GM19240 (cell line): ENCODE results near the gene PAK6.

Experiments used
- DNase-seq: peaks from one replicate; pipeline ENCODE4 v3.0.0; 2011; ENCODE audit warnings: low spot score; ENCODE audit not compliant: insufficient read length

Gene PAK6

DNA sequence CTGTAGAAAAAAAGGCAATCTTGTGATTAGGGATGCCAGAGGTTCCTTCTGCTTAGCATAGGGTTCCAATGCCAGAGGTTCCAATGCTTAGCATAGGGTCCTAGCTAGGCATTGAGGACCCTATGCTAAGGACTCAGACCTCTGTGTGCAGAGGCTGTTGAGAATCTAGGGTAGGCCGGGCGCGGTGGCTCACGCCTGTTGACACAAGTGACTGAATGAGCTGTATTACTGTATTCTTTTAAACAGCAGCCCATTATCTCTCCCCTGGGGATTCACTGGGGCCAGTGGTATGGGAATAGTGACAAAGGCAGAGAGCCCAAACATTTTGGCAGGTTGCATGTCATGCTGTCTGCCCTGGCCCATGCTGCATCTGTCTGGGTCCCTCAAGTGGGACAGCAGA is 16.2 kb downstream of the PAK6 start:
- DNase-seq, result no peak

DNA sequence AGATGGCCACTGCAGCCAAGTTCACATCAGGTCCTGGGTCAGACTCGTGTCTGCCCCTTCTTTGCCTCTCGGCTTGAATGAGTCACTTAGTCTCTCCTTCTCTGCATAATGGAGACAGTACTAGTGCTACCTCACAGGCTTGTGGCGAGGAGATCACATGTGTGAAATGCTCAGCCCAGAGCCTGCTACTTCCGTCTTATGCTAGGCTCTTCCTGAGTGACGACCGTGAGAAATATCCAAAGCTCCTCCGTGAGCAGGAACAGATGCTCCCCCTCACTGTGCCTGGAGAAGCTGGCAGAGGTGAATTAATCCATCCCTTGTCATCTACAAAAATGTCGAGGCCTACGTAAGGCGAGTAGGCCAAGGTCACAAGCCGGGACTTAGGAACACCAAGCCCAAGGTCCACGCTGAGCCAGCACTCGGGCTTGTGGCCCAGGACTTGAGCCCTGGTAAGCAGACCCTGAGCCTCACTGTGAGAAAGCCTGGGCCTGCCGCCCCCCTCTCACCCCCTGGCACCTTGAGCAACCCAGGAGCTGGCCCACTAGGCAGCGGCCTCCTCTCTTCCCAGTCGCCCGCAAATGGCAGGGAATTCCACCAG is 17.9 kb downstream of the PAK6 start:
- no peak for DNase-seq

DNA sequence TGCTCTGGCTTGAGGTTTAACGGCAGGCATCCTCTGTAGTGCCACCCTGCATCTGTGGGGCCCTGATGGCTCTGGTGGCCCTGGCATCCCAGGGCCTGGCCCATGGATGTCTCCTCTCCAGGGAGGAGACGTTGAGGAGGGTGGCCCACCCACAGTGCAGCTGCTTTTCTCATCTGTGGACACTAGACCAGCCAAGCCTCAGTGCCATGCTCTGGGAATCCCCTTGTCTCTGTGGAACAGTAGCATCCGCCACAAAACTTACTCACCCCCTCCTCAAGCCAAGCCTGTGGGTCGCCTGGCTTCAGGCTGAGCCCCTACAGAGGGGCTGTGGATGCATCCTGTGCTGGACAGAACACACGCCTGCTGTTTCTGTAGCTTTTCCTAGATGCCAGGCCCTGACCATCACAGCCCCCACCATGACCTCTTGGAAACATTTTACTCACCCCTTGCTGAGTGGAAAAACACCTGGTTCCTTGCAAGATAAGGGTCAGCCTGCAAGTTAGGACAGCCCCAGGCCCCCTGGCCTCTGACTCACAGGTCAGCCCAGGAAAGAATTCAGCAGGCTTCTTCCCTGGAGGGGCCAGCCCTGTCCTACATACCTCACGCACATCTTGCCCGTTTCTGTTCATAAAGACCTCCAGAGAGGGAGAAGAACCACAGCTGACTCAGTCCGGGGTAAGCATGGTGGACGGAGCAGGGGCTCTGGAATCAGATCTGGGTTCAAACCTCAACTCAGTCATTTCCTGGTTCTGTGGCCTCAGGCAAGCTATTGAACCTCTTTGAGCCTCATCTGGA is 19.0 kb downstream of the PAK6 start:
- no peak for DNase-seq

- no peak for DNase-seq
Observed at GRCh38 chr15:40258544-40258943, 19.7 kb downstream of the PAK6 start.

DNA sequence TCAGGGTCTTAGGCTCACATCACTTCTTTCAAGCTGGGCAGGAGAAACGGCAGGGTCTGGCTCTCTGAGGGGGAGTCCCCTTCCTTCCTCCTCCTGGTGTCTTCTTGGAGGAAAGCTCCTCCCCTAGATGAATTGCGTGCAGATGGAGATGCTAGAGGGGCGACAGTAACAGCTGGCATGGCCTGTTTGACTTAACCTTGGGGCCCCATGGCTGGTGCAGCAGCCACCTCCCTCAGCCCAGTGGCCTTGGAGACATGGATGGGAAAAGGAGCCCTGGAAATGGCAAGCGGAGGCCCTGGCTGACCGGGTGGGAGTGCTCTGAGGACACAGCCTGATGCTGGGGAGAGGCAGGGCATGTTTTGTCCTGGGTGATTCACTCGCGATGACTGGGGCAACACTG is 20.2 kb downstream of the PAK6 start:
- no peak for DNase-seq

DNA sequence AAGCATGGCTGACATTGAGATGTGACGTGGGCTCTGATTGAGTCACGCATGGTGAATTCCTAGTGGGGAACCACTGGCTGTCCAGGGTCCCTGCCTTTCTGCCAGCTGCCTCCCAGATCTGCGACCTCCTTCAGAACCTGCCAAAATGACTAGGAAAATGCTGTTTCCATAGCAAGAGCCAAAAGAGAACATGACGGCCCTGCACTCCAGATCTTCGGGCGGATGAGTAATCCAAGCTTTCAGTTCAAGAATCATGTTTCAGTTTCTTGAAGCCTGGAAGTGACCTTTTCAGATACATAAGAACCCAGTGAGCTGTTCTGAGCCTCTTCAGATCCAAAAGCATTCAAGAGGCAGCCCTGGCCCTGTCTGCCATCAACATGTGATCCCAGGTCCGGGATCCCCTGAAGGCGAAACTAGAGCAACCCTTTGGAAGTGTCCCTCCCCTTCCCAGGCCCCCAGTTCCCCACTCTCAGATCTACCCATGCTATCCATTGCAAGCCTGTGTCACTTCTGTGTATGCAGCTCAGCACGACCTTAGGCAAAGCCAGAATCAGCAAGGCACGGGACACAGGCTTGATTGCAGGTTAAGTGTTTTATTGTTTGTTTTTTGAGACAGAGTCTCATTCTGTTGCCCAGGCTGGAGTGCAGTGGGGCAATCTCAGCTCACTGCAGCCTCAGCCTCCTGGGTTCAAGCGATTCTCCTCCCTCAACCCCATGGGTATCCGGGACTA is 24.3 kb downstream of the PAK6 start:
- DNase-seq, result no peak

GRCh38 chr15:40264321-40265153 is 25.7 kb downstream of the PAK6 start:
- no peak for DNase-seq

GRCh38 chr15:40265355-40265754 is 26.5 kb downstream of the PAK6 start:
- no peak for DNase-seq

GRCh38 chr15:40265875-40266274 is 27.0 kb downstream of the PAK6 start:
- no peak for DNase-seq

- DNase-seq, result no peak
Observed at GRCh38 chr15:40266828-40267304, 28.0 kb downstream of the PAK6 start.

- DNase-seq, result no peak
Observed at GRCh38 chr15:40267670-40268069, 28.8 kb downstream of the PAK6 start.

GRCh38 chr15:40269604-40270003 is 30.7 kb downstream of the PAK6 start:
- no peak for DNase-seq

GRCh38 chr15:40270246-40270995 is 31.6 kb downstream of the PAK6 start:
- DNase-seq, result no peak

GRCh38 chr15:40271685-40272484 is 33.0 kb downstream of the PAK6 start:
- DNase-seq, result no peak

- no peak for DNase-seq
Observed at GRCh38 chr15:40272485-40273056, 33.7 kb downstream of the PAK6 start.

DNA sequence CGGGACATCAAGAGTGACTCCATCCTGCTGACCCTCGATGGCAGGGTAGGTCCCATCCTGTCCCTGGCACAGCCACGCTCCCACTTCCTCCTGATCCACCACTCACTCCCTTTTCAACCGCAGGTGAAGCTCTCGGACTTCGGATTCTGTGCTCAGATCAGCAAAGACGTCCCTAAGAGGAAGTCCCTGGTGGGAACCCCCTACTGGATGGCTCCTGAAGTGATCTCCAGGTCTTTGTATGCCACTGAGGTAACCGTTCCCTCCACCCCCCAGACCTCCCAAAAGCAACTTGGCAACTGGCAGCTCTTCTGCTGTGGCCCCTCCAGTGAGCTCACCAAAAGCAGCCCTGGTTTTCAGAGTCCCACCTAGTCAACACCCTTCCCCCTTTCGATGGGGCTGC is 34.6 kb downstream of the PAK6 start:
- no peak for DNase-seq

- peak; percentile 83 for DNase-seq
Observed at GRCh38 chr15:40274350-40275274, 35.7 kb downstream of the PAK6 start.

DNA sequence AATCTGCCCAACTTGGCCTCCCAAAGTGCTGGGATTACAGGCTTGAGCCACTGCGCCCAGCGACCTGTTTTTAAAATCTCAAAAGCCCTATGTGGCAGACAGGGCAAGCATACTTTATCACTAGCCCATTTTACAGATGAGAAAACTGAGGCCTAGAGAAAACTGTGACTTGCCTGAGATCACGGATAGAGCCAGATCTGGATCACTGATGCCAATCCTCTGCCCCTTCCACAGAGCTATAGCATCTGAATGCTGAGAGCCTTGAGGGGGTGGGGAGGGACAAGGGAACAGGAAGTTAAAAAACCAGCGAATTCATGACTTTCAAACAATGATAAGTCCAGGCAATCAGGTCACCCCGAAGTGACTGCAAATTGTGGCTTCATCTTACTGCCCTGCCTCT is 36.7 kb downstream of the PAK6 start:
- no peak for DNase-seq
